Osteocyte (in vitro differentiated cells): ENCODE results near the gene HAUS3. TPM values are rescaled to one million over a fixed set of nuclear protein-coding genes. Genes with fewer than 3 reads are reported as not detected.
A peak's percentile ranks its signal among the peaks of the same experiment; 100 is the strongest.
"Not testable (repeated sequence)": the region's sequence is repeated elsewhere in the genome, so short reads cannot be mapped to it uniquely, and the experiment has no call there.

Experiments used
- DNase-seq: peaks from one replicate; pipeline ENCODE4 v3.0.0; 2021; ENCODE audit warnings: mixed read lengths; ENCODE audit not compliant: unreplicated experiment; ENCODE audit errors: extremely low spot score
- H3K27ac Mint-ChIP-seq: one replicate; pipeline ENCODE4 v1.8.0; 2021; ENCODE audit warnings: mild to moderate bottlenecking, mixed read lengths; ENCODE audit not compliant: unreplicated experiment
- H3K27me3 Mint-ChIP-seq: one replicate; pipeline ENCODE4 v1.8.0; 2021; ENCODE audit warnings: mixed read lengths; ENCODE audit not compliant: unreplicated experiment
- H3K36me3 Mint-ChIP-seq: one replicate; pipeline ENCODE4 v1.8.0; 2021; ENCODE audit warnings: mixed read lengths; ENCODE audit not compliant: unreplicated experiment
- H3K4me1 Mint-ChIP-seq: one replicate; pipeline ENCODE4 v1.8.0; 2021; ENCODE audit warnings: mixed read lengths; ENCODE audit not compliant: unreplicated experiment
- H3K4me3 Mint-ChIP-seq: one replicate; pipeline ENCODE4 v1.8.0; 2021; ENCODE audit warnings: mild to moderate bottlenecking, moderate library complexity, mixed read lengths; ENCODE audit not compliant: unreplicated experiment
- H3K9me3 Mint-ChIP-seq: one replicate; pipeline ENCODE4 v1.8.0; 2021; ENCODE audit warnings: mixed read lengths; ENCODE audit not compliant: unreplicated experiment
- CTCF ChIP-seq: fragments of 200-600 bp; sonication (generic); IDR thresholded peaks from 2 replicates; pipeline ENCODE4 v1.5.0; 2021; ENCODE audit warnings: antibody characterized with exemption, mild to moderate bottlenecking, moderate library complexity
- total RNA-seq: library from RNA; stranded (reverse); gene quantifications from 2 replicates; pipeline ENCODE4 v1.2.1, GENCODE V29; 2021

The HAUS3 gene
- total RNA-seq, 1 donor from 2014 or later: 10.2 TPM

- no peaks in the 10 kb centered on the region for H3K9me3 Mint-ChIP-seq
- peaks cover 8% of the 10 kb centered on the region for H3K4me1 Mint-ChIP-seq
- no peaks in the 10 kb centered on the region for H3K36me3 Mint-ChIP-seq
Observed at GRCh38 chr4:2280531-2281300, 38.8 kb upstream of the HAUS3 start.

GRCh38 chr4:2277956-2278355 is 36.0 kb upstream of the HAUS3 start:
- H3K27ac Mint-ChIP-seq: no peak overlapping the region
- no peak overlapping the region for H3K4me3 Mint-ChIP-seq
- DNase-seq: no peak

More at GRCh38 chr4:2280531-2281300, 38.8 kb upstream of the HAUS3 start:
- Mint-ChIP-seq H3K27me3 (no peaks in the 10 kb centered on the region), H3K27ac (no peak overlapping the region), H3K4me3 (no peak overlapping the region)
- no peak for DNase-seq
- TF ChIP-seq CTCF: peak; percentile 35

GRCh38 chr4:2276581-2277325 is 34.8 kb upstream of the HAUS3 start:
- Mint-ChIP-seq H3K36me3 (no peaks in the 10 kb centered on the region), H3K9me3 (no peaks in the 10 kb centered on the region), H3K27me3 (no peaks in the 10 kb centered on the region), H3K4me3 (no peak overlapping the region), H3K27ac (no peak overlapping the region), H3K4me1 (peaks cover 6% of the 10 kb centered on the region)
- DNase-seq: no peak
- no peak for TF ChIP-seq CTCF

More at GRCh38 chr4:2277956-2278355, 36.0 kb upstream of the HAUS3 start:
- TF ChIP-seq CTCF: no peak
- Mint-ChIP-seq H3K4me1 (peaks cover 6% of the 10 kb centered on the region), H3K9me3 (no peaks in the 10 kb centered on the region), H3K27me3 (no peaks in the 10 kb centered on the region), H3K36me3 (no peaks in the 10 kb centered on the region)

GRCh38 chr4:2275546-2276251 is 33.8 kb upstream of the HAUS3 start:
- Mint-ChIP-seq H3K4me3 (no peak overlapping the region), H3K27me3 (no peaks in the 10 kb centered on the region), H3K27ac (no peak overlapping the region), H3K4me1 (peaks cover 6% of the 10 kb centered on the region), H3K9me3 (no peaks in the 10 kb centered on the region), H3K36me3 (no peaks in the 10 kb centered on the region)
- no peak for DNase-seq
- TF ChIP-seq CTCF: no peak

- H3K27ac Mint-ChIP-seq, H3K36me3 Mint-ChIP-seq, H3K9me3 Mint-ChIP-seq, H3K27me3 Mint-ChIP-seq, H3K4me1 Mint-ChIP-seq, DNase-seq, H3K4me3 Mint-ChIP-seq: not testable (repeated sequence)
Observed at GRCh38 chr4:2275044-2275397, 33.1 kb upstream of the HAUS3 start.
